CD4-positive, alpha-beta T cell treated with Interleukin-12 subunit alpha and Interleukin-12 subunit beta, for 1 hour (primary cell): ENCODE data around the gene PTPRN2.

Source experiments
- DNase-seq: peaks from one replicate; pipeline ENCODE4 v3.0.0-alpha.2; 2020

PTPRN2 gene

DNA sequence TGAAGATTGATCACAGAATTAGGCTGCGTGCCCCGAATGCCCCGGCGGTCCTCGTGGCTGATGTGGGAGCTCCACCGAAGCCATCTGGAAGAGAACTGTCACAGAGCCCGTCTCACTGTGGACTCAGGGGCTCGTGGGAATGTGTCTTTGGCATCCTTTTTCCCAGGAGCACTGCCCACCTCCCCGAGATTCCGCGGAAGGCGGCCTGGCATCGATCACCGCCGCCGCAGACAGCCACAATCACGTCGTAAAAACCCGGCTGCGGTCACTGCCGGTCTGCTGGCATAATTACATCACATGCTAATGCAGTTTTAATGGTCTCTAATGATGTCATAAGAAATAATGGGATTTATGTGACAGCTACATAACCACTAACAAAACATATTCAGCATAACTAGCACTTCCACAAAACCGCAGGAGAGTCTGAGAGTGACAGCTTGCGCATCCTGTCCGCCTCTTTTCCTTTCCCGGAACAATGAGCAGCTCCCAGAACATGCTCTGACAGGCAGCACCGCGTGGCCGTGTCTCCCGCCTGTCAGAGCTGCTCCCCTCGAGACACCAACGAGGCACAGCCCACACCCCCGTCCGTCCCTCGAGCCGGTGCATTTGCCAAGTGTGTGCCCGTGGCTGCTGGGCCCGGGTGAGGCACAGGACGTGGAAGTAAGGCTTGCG is 490.0 kb downstream of the PTPRN2 start:
- DNase-seq: no peak

GRCh38 chr7:158097106-158097452 is 490.5 kb downstream of the PTPRN2 start:
- DNase-seq: no peak

DNA sequence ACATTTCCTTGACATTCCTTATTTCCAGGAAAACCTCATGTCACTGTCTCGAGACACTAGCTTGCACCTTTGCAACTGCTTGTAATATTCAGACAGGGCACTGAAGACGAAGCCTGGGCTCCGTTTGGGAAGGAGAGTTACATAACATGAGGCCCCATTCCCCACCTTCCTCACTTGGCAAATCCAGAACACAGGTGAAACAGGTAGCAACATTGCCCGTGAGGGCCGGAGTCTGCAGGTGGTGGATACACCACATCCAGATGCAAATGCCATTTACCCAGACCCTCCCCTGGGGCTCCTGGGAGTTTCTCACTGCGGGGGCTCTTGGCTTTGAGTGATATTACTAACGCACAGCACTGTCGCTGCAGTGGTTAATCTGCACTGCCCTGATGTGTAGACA is 491.0 kb downstream of the PTPRN2 start:
- no peak for DNase-seq

DNA sequence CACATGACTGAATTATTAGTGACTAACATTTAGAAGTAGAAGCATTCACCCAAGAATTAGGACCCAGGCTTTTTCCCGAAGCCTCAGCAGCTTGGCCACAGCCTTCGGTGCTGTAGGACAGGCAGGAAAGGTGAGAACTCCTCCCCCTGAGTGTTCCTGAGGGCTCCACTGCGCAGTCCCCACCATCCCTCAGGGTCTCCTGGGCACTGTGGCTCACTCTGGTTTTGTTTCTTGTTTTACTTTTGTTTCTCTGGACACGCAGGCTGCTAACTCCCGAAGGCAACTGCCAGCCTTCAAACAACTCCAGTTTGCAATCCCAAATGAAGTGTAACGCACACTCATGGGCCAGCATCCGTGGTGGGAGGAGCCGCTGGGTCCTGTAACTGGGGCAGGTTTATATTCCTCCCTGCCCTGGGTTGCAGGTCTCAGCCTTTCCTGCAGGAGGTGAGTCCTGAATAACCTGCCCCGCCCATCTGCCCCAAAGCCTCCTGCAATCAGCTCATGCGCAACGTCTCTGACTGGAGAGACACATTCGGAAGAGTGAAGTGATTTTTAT is 492.9 kb downstream of the PTPRN2 start:
- DNase-seq: no peak

- DNase-seq: no peak
Measured at GRCh38 chr7:158094046-158094445, 493.6 kb downstream of the PTPRN2 start.

- no peak for DNase-seq
Measured at GRCh38 chr7:158093156-158093796, 494.3 kb downstream of the PTPRN2 start.

GRCh38 chr7:158087196-158087595 is 500.4 kb downstream of the PTPRN2 start:
- no peak for DNase-seq

DNA sequence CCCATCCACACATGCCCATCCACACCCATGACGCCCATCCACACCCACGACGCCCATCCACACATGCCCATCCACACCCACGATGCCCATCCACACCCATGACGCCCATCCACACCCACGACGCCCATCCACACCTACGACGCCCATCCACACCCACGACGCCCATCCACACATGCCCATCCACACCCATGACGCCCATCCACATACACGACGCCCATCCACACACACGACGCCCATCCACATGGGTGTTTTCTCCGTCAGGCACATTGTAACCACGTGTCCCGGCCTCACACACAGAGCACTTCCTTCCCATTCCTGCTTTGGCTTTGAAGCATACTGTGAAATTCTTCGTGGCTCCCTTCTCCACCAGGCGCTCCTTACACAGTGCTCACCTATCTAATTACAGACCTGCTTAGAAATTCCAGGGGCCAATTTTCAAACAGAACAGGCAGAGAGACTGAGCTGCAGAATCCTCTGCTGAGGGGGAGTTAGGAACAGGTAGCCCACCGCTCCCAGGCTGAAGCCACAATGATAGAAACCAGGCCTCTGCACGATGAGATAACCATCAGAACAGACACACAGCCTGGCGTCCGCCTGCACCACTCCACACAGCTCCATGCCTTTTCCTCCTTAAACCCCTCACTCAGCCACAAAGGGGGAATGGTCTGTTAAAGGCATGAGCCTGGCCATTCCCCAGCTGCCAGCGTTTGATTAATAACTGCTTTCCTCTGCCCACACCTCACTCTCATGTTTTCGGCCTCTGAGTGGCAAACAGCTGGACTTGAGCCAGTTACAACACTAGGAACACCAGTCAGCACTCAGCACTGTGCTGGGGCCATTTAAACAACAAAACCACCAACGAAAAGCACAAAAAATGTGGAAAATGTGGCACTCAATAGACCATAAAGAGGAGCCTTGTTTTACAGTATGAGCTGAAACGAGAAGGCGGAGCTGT is 501.6 kb downstream of the PTPRN2 start:
- DNase-seq: no peak

DNA sequence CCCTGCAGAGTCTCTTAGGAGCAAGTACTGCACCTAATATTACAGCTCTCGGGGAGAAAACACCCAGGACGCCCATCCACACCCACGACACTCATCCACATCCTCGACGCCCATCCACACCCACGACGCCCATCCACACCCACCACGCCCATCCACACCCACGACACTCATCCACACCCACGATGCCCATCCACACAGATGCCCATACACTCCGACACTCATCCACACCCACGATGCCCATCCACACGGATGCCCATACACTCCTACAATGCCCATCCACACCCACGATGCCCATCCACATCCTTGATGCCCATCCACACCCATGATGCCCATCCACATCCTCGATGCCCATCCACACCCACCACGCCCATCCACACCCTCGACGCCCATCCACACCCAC is 503.1 kb downstream of the PTPRN2 start:
- no peak for DNase-seq

DNA sequence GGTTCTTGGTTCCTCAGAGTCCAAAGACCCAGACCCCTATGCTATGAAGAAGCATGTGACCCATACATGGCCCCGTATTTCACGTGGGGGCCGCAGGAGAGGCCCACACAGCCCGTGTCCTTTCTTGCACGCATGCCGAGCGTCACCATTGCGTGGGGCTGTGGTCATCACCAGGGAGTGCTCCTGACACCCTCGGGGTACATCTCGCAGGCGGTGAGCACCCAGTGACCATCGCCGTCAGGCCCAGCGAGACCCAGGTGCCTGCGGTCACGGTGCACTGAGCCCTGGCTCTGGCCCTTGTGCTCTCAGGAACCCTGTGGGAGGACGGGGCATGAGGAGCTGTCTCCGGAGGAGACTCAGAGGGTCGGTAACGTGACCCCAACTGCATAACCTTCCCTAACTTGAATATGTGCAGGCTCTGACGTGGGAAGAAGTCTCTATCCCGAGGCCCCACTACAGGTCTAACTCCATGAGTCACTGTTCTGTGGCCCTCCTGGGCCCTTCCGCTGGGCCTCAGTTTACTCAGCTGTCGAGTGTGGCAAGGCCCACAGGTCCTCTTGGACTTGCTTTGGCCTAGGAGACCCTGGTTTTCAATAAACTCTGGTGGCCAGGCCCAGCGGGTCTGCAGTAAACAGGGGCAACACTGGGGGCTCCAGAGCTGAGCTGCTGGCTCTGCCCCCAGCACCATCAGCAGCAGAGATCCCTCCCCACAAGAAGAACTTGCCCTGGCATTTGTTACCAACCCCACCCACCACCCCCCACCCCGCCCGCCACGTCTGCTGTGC is 503.9 kb downstream of the PTPRN2 start:
- DNase-seq: no peak

- DNase-seq: no peak
Measured at GRCh38 chr7:158082761-158083160, 504.9 kb downstream of the PTPRN2 start.

GRCh38 chr7:158080899-158081445 is 506.7 kb downstream of the PTPRN2 start:
- DNase-seq: no peak

DNA sequence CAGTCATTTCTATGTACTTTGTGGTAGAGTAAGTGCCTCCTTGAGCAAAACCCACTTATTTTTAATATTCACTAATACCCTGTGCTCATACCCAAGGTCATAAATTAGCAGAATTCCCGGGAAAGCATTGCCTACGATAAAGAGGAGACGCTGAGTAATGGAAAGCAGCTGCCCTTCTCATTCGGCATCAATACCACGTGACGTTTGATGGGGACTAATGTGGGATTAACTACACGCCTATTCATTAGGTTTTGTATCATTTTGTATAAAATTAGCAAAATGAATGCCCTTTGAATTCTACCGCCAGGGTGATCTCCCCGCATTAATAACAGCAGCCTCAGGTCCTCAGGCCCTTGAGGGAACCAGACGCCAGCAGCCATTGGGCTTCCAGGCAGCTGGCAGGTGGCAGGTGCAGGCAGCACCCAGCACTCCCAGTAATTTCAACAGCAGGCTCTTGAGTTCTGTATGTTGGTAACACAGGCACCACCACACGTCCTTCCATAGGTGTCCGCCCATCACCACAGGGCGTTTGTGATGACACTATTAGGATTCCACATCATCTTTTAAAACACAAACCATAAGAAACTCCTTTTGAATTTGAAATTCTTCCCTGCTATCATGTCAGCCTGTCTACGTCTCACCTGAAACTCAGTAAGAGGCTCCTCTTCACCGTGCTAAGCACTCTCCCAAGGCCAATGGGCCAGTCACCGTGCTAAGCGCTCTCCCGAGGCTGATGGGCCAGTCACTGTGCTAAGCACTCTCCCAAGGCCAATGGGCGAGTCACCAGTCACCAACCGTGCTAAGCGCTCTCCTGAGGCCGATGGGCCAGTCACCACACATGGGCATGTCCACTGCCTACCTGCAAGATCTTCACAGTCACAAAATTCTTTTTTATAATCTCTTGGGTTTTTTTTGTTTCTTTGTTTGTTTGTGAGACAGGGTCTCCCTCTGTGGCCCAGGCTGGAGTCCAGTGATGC is 509.4 kb downstream of the PTPRN2 start:
- DNase-seq: no peak

DNA sequence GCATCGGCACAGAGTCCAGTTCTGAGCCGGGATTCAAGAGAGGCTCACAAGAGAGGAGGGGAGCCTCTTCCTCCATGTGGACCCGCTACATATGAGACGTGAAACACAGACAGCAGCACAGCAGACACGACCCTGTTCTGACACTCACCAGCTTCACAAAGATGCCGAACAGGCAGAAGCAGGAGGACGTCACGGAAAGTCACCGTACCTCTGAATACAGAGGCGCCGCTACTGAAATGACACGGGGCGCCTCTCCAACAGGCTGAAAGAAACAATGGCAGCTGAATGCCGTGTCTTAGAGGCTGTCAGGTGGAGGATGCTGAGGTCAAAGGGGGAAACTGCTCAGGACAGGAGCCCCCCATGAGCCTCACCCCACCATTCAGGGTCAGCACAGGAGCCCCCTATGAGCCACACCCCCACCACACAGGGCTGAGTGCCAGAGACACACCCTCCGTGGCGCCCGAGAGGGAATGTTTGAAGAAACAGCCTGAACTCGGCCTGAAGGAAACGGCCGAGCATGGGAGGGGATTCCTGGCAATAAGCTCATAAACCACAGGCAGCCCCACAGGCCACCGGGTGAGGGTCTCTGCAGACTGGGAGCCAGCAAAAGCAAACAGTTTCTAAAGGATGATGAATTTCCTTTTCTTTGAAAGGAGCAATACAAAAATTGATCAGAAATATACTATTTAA is 510.3 kb downstream of the PTPRN2 start:
- DNase-seq: no peak

DNA sequence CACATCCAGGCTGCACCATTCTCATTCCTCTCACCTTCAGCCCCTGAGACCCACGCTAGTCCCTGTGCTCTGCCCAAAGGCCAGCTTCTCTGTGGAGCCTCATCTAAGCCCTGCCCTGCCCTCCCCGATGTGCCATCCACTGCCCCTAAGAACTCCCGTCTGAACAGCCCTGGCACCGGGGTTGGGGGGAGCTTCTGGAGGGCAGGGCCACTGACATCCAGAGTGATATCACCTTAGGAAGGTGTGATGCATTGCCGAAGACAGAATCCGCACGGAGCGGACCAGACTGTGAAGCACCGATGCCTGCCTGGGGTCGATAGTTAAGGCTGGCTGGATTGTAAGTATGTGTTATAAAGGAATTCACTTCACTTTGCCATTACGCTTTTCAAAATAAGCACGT is 511.0 kb downstream of the PTPRN2 start:
- DNase-seq: no peak

GRCh38 chr7:158076215-158076614 is 511.4 kb downstream of the PTPRN2 start:
- DNase-seq: no peak

- no peak for DNase-seq
Measured at GRCh38 chr7:158075633-158076001, 512.0 kb downstream of the PTPRN2 start.

DNA sequence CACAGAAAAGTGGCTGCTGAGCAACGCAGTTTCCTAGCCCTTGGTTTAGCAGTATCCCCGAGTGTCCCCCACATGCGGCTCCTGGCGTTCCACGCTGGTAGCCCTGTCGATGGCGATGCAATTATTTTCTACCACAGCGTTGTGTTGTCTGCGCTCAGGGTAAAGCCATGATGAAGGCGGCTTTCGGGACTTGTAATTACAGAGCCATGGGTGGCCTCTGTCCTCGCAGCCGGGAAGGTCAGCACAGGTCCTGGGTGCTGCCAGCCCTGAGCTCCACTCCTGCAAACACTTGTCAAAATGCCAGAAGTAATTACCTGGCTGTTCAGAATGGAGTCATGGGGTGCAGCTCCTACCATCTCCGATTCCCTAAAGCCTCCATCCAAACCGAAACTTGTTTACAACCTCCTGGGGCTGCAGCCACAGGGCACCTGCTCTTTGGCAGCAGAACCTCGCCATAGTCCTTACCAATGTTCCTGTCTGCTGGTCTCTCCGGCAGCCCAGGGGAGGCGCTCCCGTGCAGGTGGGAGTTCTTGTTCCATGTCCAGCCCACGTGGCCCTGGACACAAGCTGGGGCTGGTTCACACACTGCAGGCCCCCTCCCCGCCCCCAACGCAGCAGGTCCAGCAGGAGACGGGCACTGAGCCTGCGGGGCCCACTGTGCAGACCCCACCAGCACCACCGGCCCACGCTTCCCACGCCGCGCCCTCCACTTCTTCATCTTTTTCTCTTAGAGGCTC is 512.6 kb downstream of the PTPRN2 start:
- DNase-seq: no peak
